ENCODE results near the gene SLC1A2. TPM values are rescaled to one million over a fixed set of nuclear protein-coding genes. Genes with fewer than 3 reads are reported as not detected.

Gene SLC1A2
- polyA plus RNA-seq, 1 experiment, result 0.60 TPM

GRCh38 chr11:35420371-35420770, 1.0 kb upstream of the SLC1A2 start:
- no peak for TF ChIP-seq CTCF (IDR thresholded peaks at IDR 0.05; ENCODE audit: insufficient read depth, low read depth, low read length)
- no peak overlapping the region for H3K4me3 ChIP-seq (ENCODE audit: low read depth, low read length)
- POLR2A ChIA-PET, result no interaction called here
- peaks cover 12% of the 10 kb centered on the region for H3K27me3 ChIP-seq (ENCODE audit: control insufficient read depth, insufficient read depth, low read length)
- H3K36me3 ChIP-seq (ENCODE audit: control insufficient read depth, insufficient read depth, low read length), result peaks cover 2% of the 10 kb centered on the region; the same call in 1 of the 2 replicates
- CTCF ChIA-PET, result interaction anchor here (0.8 kb wide), 1 partner anchor 27 kb away, joined by 3 read pairs; no protein-coding TSS in a partner anchor
- DNase-seq (ENCODE audit: low read depth), result no peak

GRCh38 chr11:35419830-35420333, 524 bp upstream of the SLC1A2 start:
- ChIA-PET CTCF (interaction anchor here (0.8 kb wide), 1 partner anchor 27 kb away, joined by 3 read pairs; no protein-coding TSS in a partner anchor), POLR2A (no interaction called here)
- no peak for DNase-seq (ENCODE audit: low read depth)
- H3K27me3 ChIP-seq (ENCODE audit: control insufficient read depth, insufficient read depth, low read length), result peaks cover 12% of the 10 kb centered on the region
- no peak for TF ChIP-seq CTCF (IDR thresholded peaks at IDR 0.05; ENCODE audit: insufficient read depth, low read depth, low read length)
- H3K36me3 ChIP-seq (ENCODE audit: control insufficient read depth, insufficient read depth, low read length), result peaks cover 2% of the 10 kb centered on the region; the same call in 1 of the 2 replicates
- peak overlapping the region; percentile 45 for H3K4me3 ChIP-seq (ENCODE audit: low read depth, low read length)

- Histone ChIP-seq H3K4me3 (ENCODE audit: low read depth, low read length) (peak overlapping the region; percentile 45), H3K36me3 (ENCODE audit: control insufficient read depth, insufficient read depth, low read length) (peaks cover under 1% of the 10 kb centered on the region; the same call in 1 of the 2 replicates), H3K27me3 (ENCODE audit: control insufficient read depth, insufficient read depth, low read length) (peaks cover 12% of the 10 kb centered on the region)
- CTCF ChIA-PET, result interaction anchor here (0.9 to 1.9 kb wide), 3 partner anchors 14 to 65 kb away, joined by 3 to 5 read pairs (median 4); no protein-coding TSS in a partner anchor
- POLR2A ChIA-PET, result no interaction called here
- no peak for DNase-seq (ENCODE audit: low read depth)
- TF ChIP-seq CTCF (IDR thresholded peaks at IDR 0.05; ENCODE audit: insufficient read depth, low read depth, low read length), result no peak
These were observed 825 bp downstream of the SLC1A2 start for GRCh38 chr11:35418282-35419183.

GRCh38 chr11:35415487-35415886, 3.9 kb downstream of the SLC1A2 start:
- no peak for TF ChIP-seq CTCF (IDR thresholded peaks at IDR 0.05; ENCODE audit: insufficient read depth, low read depth, low read length)
- Histone ChIP-seq H3K36me3 (ENCODE audit: control insufficient read depth, insufficient read depth, low read length) (no peaks in the 10 kb centered on the region; the same call in 1 of the 2 replicates), H3K27me3 (ENCODE audit: control insufficient read depth, insufficient read depth, low read length) (peaks cover 12% of the 10 kb centered on the region), H3K4me3 (ENCODE audit: low read depth, low read length) (no peak overlapping the region)
- no peak for DNase-seq (ENCODE audit: low read depth)
- ChIA-PET CTCF (interaction anchor here (0.7 to 1.8 kb wide), 3 partner anchors 11 to 13 kb away, joined by 3 to 5 read pairs (median 3); no protein-coding TSS in a partner anchor), POLR2A (no interaction called here)

- Histone ChIP-seq H3K4me3 (ENCODE audit: low read depth, low read length) (no peak overlapping the region), H3K27me3 (ENCODE audit: control insufficient read depth, insufficient read depth, low read length) (peaks cover 8% of the 10 kb centered on the region), H3K36me3 (ENCODE audit: control insufficient read depth, insufficient read depth, low read length) (no peaks in the 10 kb centered on the region)
- no peak for TF ChIP-seq CTCF (IDR thresholded peaks at IDR 0.05; ENCODE audit: insufficient read depth, low read depth, low read length)
- ChIA-PET POLR2A (no interaction called here), CTCF (interaction anchor here (0.7 to 1.8 kb wide), 4 partner anchors 10 to 70 kb away, joined by 3 to 5 read pairs (median 3); no protein-coding TSS in a partner anchor)
- no peak for DNase-seq (ENCODE audit: low read depth)
These were observed 4.6 kb downstream of the SLC1A2 start for GRCh38 chr11:35414776-35415175.
